Lung (tissue), 16 donors: ENCODE results near the gene RALGAPA1. TPM values are rescaled to one million over a fixed set of nuclear protein-coding genes. Genes with fewer than 3 reads are reported as not detected.
"Not testable (repeated sequence)": the region's sequence is repeated elsewhere in the genome, so short reads cannot be mapped to it uniquely, and the experiment has no call there.

Source experiments
- ATAC-seq: fragments of 200-7000 bp; cut with Tn5 transposase; one replicate; pipeline ENCODE4 v1.9.1; 2020; ENCODE audit warnings: moderate number of reproducible peaks; ENCODE audit not compliant: insufficient read depth, low FRiP score
- DNase-seq, 3 donors: peaks; one replicate each; pipeline ENCODE4 v3.0.0-alpha.2; 2013 to 2017
- H3K27ac ChIP-seq, 2 donors: one replicate each; pipeline ENCODE4 v1.5.1; 2013; ENCODE audit warnings: mild to moderate bottlenecking in 2 of 2, moderate library complexity in 2 of 2, control low read depth in 1 of 2, inconsistent platforms in 1 of 2, low read depth in 1 of 2, low read length in 1 of 2
- H3K27me3 ChIP-seq, 3 donors: one replicate each; pipeline ENCODE4 v1.5.1; 2013; ENCODE audit warnings: low read length in 2 of 3; ENCODE audit not compliant: control insufficient read depth in 3 of 3, insufficient read depth in 3 of 3
- H3K36me3 ChIP-seq, 4 donors: one replicate each; pipeline ENCODE4 v1.5.1; 2013; ENCODE audit warnings: low read length in 4 of 4, mild to moderate bottlenecking in 1 of 4, moderate library complexity in 1 of 4; ENCODE audit not compliant: control insufficient read depth in 4 of 4, insufficient read depth in 4 of 4
- H3K4me1 ChIP-seq, 5 donors: one replicate each; pipeline ENCODE4 v1.5.1; 2013; ENCODE audit warnings: low read length in 5 of 5, mild to moderate bottlenecking in 2 of 5, moderate library complexity in 1 of 5; ENCODE audit not compliant: control insufficient read depth in 5 of 5, insufficient read depth in 5 of 5
- H3K4me3 ChIP-seq: one replicate; pipeline ENCODE4 v1.5.1; 2013; ENCODE audit warnings: mild to moderate bottlenecking, control low read depth, moderate library complexity
- H3K9ac ChIP-seq, 2 donors: one replicate each; pipeline ENCODE4 v1.5.1; 2013; ENCODE audit warnings: low read length in 2 of 2, control low read depth in 1 of 2; ENCODE audit not compliant: insufficient read depth in 1 of 2
- H3K9me3 ChIP-seq, 4 donors: one replicate each; pipeline ENCODE4 v1.5.1; 2013; ENCODE audit warnings: low read length in 3 of 4, mild to moderate bottlenecking in 1 of 4, moderate library complexity in 1 of 4; ENCODE audit not compliant: control insufficient read depth in 4 of 4, insufficient read depth in 3 of 4
- CTCF ChIP-seq: IDR thresholded peaks from 2 replicates; pipeline ENCODE4 v1.5.1; 2012; ENCODE audit warnings: mild to moderate bottlenecking; ENCODE audit errors: control extremely low read depth, extremely low read depth
- WGBS, 2 donors: extraction: QIAGEN DNeasy Blood & Tissue Kit; methylation state at CpG; one replicate each; pipeline ENCODE4 v1.1.7; 2013; 5-methylcytosine and 5-hydroxymethylcytosine counted together
- long read RNA-seq, 5 donors: transcript quantifications; one replicate each; lab custom pipeline, GENCODE V29; 2026
- polyA plus RNA-seq, 2 donors: library from polyadenylated mRNA; stranded (reverse); fragments of 200-250 nt; gene quantifications; one replicate each; pipeline ENCODE4 v1.2.1, GENCODE V29; 2013
- total RNA-seq, 2 donors: library from RNA; depleted of rRNA in 1 of 2; stranded (reverse); fragments of >200 nt in 1 of 2; gene quantifications; one replicate each; pipeline ENCODE4 v1.2.1, GENCODE V29; 2014 to 2021
- donor health status: control.
- donor health status: control.
- donor health status: Bipolar disorder and iron deficiency.
- donor health status: healthy.
- donor health status: DM: yes; HTN: yes; CAD: no.

RALGAPA1 gene
- total RNA-seq, result 100 to 1,000 TPM in 1 of 2 donors, 10 to 100 TPM in 1; 74.5 to 188 TPM
- 10 to 100 TPM in 1 of 2 donors, 1 to 10 TPM in 1; 9.4 to 15.3 TPM for polyA plus RNA-seq
- long read RNA-seq, donor 1, full-length matches to known transcripts, result 2 of 7 reads
- long read RNA-seq, donor 1, partial matches to known transcripts, result 5 of 7 reads
- long read RNA-seq, donor 1, other reads (novel, unspliced or antisense), result 0 of 7 reads
- long read RNA-seq, donor 2, partial matches to known transcripts, result 12 of 12 reads
- long read RNA-seq, donor 2, other reads (novel, unspliced or antisense), result 0 of 12 reads
- long read RNA-seq, donor 3, result 0 reads
- long read RNA-seq, donor 4, result 0 reads
- long read RNA-seq, donor 5, result 0 reads

DNA sequence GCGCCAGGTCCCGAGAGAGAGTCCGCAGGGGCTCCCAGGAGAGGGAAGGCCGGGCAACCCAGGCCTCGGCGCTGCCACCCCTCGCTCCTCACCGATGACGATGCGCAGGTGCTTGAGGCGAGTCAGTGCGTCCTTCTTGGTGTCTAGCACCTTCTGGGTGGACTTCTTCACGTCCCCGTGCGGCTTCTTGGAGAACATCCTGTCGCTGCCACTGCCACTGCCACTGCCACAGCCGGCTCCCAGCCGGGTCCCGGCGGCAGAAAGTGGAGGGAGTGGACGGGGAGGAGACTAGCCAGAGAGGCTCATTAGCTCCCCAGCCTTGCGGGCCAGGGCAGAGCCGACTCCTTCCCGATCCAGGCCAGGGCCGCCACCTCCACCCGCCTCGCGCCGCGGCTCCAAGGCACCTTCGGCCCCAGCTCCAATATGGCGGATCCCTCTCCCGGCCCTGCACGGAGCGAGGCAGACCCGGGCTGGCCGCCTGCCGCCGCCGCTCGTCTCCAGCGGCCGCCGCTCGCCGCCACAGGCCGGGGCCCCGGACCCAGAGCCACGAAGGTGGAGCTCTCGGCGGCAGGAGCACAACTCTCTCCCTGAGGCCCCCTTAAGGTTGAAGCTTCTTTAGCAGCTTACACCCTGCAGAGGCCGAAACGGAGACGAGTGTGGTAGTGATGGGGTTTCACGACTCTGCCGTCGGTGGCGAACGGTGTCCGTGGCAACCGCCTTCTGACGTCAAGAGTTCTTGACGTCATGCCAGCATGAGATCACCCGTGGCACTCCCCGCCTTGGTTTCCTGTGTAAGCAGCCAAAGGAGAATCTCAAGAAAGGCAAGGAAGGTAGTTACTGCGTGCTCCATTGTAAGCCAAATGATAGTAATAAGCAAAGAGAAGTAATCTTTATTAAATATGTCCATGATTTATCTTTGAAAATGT lies at the start of gene RALGAPA1:
RALGAPA1 (minus strand) TSS at position 658 of the 926 bp plus-strand sequence; CDS start at position 198, 460 bp downstream.
- Histone ChIP-seq H3K9ac (peak within 1 kb of the TSS; percentile 69 to 84), H3K4me1 (peaks cover 0 to 16% (median 4%) of the 10 kb centered on the region in 5 donors), H3K4me3 (peak within 1 kb of the TSS; percentile 78), H3K27ac (peak within 1 kb of the TSS; percentile 96)
- not testable (repeated sequence) for H3K36me3 ChIP-seq, H3K27me3 ChIP-seq, H3K9me3 ChIP-seq
- peak; percentile 33 for TF ChIP-seq CTCF
- 1% methylated on average over 39 to 66 of the region's 66 CpGs for WGBS, 2 donors
- ATAC-seq, result peak; percentile 96
- DNase-seq, result peak; percentile 96 to 98 (median 97)

DNA sequence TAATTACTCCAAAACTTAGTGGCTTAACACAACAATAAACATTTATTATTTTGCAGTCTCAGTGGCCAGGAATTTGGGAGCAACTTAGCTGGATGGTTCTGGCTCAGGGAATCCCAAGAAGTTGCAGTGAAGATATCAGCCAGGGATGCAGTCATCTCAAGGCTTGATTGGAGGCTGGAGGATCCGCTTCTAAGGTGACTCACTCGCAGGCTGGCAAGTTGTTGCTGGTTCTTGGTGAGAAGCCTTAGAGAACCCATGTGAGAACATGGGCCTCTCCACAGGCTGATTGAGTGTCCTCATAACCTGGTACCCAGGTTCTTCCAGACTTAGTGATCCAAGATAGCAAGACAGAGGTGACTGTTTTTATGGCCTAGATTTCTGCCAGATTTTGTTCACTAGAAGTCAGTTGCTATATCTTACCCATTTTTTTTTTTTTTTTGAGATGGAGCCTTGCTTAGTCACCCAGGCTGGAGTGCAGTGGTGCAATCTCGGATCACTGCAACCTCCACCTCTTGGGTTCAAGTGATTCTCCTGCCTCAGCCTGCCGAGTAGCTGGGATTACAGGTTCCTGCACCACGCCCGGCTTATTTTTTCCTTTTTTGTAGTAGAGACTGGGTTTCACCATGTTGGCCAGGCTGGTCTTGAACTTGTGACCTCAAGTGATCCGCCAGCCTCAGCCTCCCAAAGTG lies 49.6 kb upstream of the RALGAPA1 start:
- TF ChIP-seq CTCF, result no peak
- Histone ChIP-seq H3K4me3 (no peak overlapping the region), H3K9ac (no peak overlapping the region), H3K4me1 (peaks cover 0 to 11% (median 0%) of the 10 kb centered on the region in 5 donors), H3K9me3 (no peaks in the 10 kb centered on the region), H3K36me3 (peaks cover 0 to 23% (median 7%) of the 10 kb centered on the region in 4 donors), H3K27ac (no peak overlapping the region), H3K27me3 (no peaks in the 10 kb centered on the region)
- DNase-seq, result no peak
- 93 to 95% methylated on average over 7 of the region's 7 CpGs for WGBS, 2 donors
- no peak for ATAC-seq

DNA sequence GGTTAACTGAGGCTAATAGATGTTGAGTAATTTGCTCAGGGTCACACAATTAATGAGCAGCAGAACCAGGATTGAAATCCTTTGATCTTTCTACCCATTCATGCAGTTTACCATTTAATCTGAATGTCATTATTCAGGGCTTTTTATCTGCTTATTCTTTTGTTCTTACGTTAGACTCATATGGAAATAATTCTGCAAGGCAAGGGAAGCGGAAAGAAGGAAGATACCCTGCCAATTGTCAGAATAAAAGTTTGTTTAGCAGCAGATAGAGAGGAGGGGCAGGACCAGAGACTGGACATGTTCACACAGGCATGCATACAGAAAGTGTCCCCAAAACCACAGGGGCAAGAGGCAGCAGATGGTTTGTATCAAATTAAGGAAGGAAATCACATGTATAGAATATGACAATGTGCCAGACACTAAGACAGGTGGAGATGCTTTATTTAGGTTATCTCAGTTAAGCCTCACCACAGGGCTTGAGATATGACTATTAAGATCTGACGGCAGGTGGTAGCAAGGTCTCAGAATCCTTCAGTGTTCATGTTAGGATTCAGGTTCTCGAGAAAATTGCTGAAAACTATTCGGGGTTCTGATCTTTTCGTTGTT lies 46.9 kb upstream of the RALGAPA1 start:
- 47 to 80% methylated on average over 6 of the region's 6 CpGs for WGBS, 2 donors
- Histone ChIP-seq H3K27ac (no peak overlapping the region), H3K9me3 (peaks cover 0 to 5% (median 0%) of the 10 kb centered on the region in 4 donors)

More for the DNA sequence above, 46.9 kb upstream of the RALGAPA1 start:
- Histone ChIP-seq H3K9ac (no peak overlapping the region), H3K4me3 (no peak overlapping the region), H3K4me1 (peaks cover 0 to 11% (median 0%) of the 10 kb centered on the region in 5 donors), H3K27me3 (no peaks in the 10 kb centered on the region), H3K36me3 (peaks cover 0 to 18% (median 9%) of the 10 kb centered on the region in 4 donors)
- TF ChIP-seq CTCF, result no peak
- ATAC-seq, result no peak
- no peak for DNase-seq
